Lower leg skin (tissue), 4 donors: ENCODE results near the gene TRIM58. TPM values are rescaled to one million over a fixed set of nuclear protein-coding genes. Genes with fewer than 3 reads are reported as not detected.

Experiments used
- DNase-seq, 2 donors: peaks; one replicate each; pipeline ENCODE4 v3.0.0-alpha.2; 2019; ENCODE audit warnings: low spot score in 2 of 2
- H3K4me3 ChIP-seq: fragments of 200-600 bp; sonication (generic); 2 replicates; pipeline ENCODE4 v1.5.1; 2017; ENCODE audit warnings: mild to moderate bottlenecking, low read depth; ENCODE audit not compliant: poor library complexity, severe bottlenecking
- CTCF ChIP-seq, 3 donors: fragments of 450-650 bp; IDR thresholded peaks; one replicate each; pipeline ENCODE4 v1.5.1; 2016; ENCODE audit warnings: antibody characterized with exemption in 3 of 3, mild to moderate bottlenecking in 3 of 3, moderate library complexity in 2 of 3
- POLR2A ChIP-seq, 2 donors: fragments of 450-650 bp; IDR thresholded peaks; one replicate each; pipeline ENCODE4 v1.6.1; 2016 to 2017; ENCODE audit warnings: antibody characterized with exemption in 2 of 2, mild to moderate bottlenecking in 1 of 2, moderate library complexity in 1 of 2
- WGBS, 2 donors: methylation state at CpG; one replicate each; pipeline ENCODE4 v1.1.5; 2018; 5-methylcytosine and 5-hydroxymethylcytosine counted together
- intact Hi-C: fragments of 100-400 bp; cut with DNase I; formaldehyde crosslinking; loops from one replicate; pipeline ENCODE4 v1.15.0; 2023; ENCODE audit warnings: low total_unique reads
- total RNA-seq, 4 donors: library from RNA; depleted of rRNA; stranded (reverse); fragments of >200 nt; gene quantifications; one replicate each; pipeline ENCODE4 v1.1.0, GENCODE V29; 2016

TRIM58 gene
- total RNA-seq = 1 to 10 TPM in 2 of 4 donors, under 1 TPM in 2; 0.29 to 8.6 (median 2.0) TPM

DNA sequence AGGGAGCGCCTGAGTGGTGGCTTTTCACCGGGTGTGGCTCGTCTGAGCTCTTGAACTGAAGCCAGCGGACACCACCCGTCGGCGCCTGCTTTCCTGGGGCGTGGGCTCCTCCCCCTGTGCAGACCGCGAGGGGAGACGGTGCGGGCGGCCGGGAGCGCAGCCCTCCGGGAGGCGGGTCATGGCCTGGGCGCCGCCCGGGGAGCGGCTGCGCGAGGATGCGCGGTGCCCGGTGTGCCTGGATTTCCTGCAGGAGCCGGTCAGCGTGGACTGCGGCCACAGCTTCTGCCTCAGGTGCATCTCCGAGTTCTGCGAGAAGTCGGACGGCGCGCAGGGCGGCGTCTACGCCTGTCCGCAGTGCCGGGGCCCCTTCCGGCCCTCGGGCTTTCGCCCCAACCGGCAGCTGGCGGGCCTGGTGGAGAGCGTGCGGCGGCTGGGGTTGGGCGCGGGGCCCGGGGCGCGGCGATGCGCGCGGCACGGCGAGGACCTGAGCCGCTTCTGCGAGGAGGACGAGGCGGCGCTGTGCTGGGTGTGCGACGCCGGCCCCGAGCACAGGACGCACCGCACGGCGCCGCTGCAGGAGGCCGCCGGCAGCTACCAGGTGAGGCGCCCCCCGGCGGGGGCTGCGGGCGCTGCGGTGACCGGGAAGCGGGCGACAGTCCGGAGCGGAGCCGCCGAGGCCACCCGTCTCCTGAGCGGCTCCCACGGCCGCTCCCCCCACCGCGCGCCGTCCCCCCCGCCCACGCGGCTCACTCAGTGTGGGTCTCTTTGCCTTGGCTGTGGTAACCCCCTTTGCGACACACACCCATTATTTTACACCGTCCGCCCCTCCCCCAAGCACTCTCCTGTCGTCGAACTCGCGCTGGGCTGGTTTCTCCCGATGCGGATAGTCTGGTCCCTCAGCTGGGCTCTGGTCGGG lies at the start of gene TRIM58:
TSS of gene TRIM58 (plus strand) at position 119 of the 916 bp plus-strand sequence. CDS start at position 179, 60 bp downstream.
- WGBS, 2 donors = 4 to 9% methylated on average over 24 to 27 of the region's 109 CpGs
- peak within 1 kb of the TSS; percentile 8 for H3K4me3 ChIP-seq
- intact Hi-C loops = loop anchor here (5.0 kb wide), 1 partner anchor 1870 kb away; no protein-coding TSS in a partner anchor
- TF ChIP-seq POLR2A (IDR thresholded peaks at IDR 0.05) (no peak), CTCF (IDR thresholded peaks at IDR 0.05) (no peak)
- peak in 1 of 2 donors; percentile 89 for DNase-seq

GRCh38 chr1:247812637-247813036 lies 44.4 kb upstream of the TRIM58 start:
- no peak for TF ChIP-seq CTCF (IDR thresholded peaks at IDR 0.05)
- TF ChIP-seq POLR2A (IDR thresholded peaks at IDR 0.05) = no peak
- no peak for DNase-seq
- 62 to 63% methylated on average over 2 of the region's 2 CpGs for WGBS, 2 donors
- intact Hi-C loops = no loop called here
- no peak overlapping the region for H3K4me3 ChIP-seq

DNA sequence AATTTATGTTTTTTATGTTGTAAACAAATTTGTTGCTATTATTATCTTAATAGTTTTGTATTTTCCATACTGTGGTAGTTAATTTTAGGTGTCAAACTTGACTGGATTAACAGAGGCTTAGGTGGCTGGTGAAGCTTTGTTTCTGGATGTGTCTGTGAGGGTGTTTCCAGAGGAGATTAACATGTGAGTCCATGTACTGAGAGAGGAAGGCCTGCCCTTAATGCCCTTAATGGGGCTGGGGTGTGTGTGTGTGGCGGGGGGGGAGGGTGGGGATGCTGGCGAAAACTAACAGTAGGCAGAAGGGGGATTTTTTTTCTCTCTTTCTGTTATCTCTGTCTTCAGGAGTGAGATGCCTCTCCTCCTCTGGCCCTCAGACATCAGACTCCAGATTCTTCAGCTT lies 34.9 kb upstream of the TRIM58 start:
- intact Hi-C loops = no loop called here
- DNase-seq = no peak
- no peak overlapping the region for H3K4me3 ChIP-seq
- TF ChIP-seq CTCF (IDR thresholded peaks at IDR 0.05) = no peak
- TF ChIP-seq POLR2A (IDR thresholded peaks at IDR 0.05) = no peak
- WGBS, 2 donors = 43 to 67% methylated on average over 2 of the region's 2 CpGs

- no peak for DNase-seq
- WGBS, 2 donors = 56 to 66% methylated on average over 6 of the region's 6 CpGs
These were observed 33.0 kb upstream of the TRIM58 start, which contains the start of gene OR14A16 for GRCh38 chr1:247824023-247824422. Gene OR14A16 (minus strand): TSS chr1:247824119. CDS start chr1:247815729, 8,390 bp downstream.

DNA sequence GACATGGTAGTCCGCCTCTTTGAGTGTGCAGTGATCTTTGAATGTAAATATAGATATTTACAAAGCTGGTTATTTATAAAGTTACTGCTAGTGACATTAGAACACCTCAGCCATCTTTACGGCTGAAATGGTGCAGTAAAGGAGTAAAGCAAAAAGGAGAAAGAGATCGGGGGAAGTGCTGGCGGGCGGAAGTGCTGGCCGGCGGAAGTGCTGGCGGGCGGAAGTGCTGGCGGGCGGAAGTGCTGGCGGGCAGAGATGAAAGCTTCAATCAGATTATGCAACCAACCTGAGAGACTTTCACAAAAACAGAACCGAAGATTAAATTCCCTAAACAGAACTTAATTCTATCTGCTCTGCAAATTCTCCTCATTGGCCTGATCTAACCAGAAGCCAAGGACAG lies 31.6 kb upstream of the TRIM58 start:
- 82% methylated on average over 13 of the region's 13 CpGs for WGBS, 2 donors
- no peak for DNase-seq
- H3K4me3 ChIP-seq = no peak overlapping the region
- TF ChIP-seq POLR2A (IDR thresholded peaks at IDR 0.05) = no peak
- no peak for TF ChIP-seq CTCF (IDR thresholded peaks at IDR 0.05)
- intact Hi-C loops = no loop called here

More at GRCh38 chr1:247824023-247824422, 33.0 kb upstream of the TRIM58 start, which contains the start of gene OR14A16:
- intact Hi-C loops = no loop called here
- H3K4me3 ChIP-seq = no peak within 1 kb of the TSS
- TF ChIP-seq CTCF (IDR thresholded peaks at IDR 0.05) (no peak), POLR2A (IDR thresholded peaks at IDR 0.05) (no peak)
